ENCODE measurements around the gene BRD3.

Gene BRD3

GRCh38 chr9:134053941-134054761, 13.7 kb downstream of the BRD3 start:
- DNase-seq: no peak

GRCh38 chr9:134053401-134053871, 14.4 kb downstream of the BRD3 start:
- DNase-seq: no peak

- DNase-seq: no peak
Observed at GRCh38 chr9:134052941-134053340, 14.9 kb downstream of the BRD3 start.

GRCh38 chr9:134052491-134052890, 15.3 kb downstream of the BRD3 start:
- DNase-seq: no peak

- DNase-seq: no peak
Observed at GRCh38 chr9:134051319-134051718, 16.5 kb downstream of the BRD3 start.

- DNase-seq: no peak
Observed at GRCh38 chr9:134050726-134051125, 17.1 kb downstream of the BRD3 start.

- DNase-seq: no peak
Observed at GRCh38 chr9:134049772-134050588, 17.8 kb downstream of the BRD3 start.

GRCh38 chr9:134049236-134049635, 18.6 kb downstream of the BRD3 start:
- no peak for DNase-seq

GRCh38 chr9:134048582-134048968, 19.3 kb downstream of the BRD3 start:
- DNase-seq: no peak

- DNase-seq: no peak
Observed at GRCh38 chr9:134047868-134048581, 19.8 kb downstream of the BRD3 start.

- DNase-seq: no peak
Observed at GRCh38 chr9:134046894-134047681, 20.7 kb downstream of the BRD3 start.

GRCh38 chr9:134045841-134046544, 21.8 kb downstream of the BRD3 start:
- no peak for DNase-seq

GRCh38 chr9:134044944-134045343, 22.9 kb downstream of the BRD3 start:
- DNase-seq: no peak

GRCh38 chr9:134043531-134043988, 24.3 kb downstream of the BRD3 start:
- DNase-seq: no peak

- DNase-seq: no peak
Observed at GRCh38 chr9:134041649-134041962, 26.2 kb downstream of the BRD3 start.

- no peak for DNase-seq
Observed at GRCh38 chr9:134040781-134041648, 26.8 kb downstream of the BRD3 start.

GRCh38 chr9:134040176-134040565, 27.7 kb downstream of the BRD3 start:
- DNase-seq: no peak

GRCh38 chr9:134039386-134040175, 28.2 kb downstream of the BRD3 start:
- no peak for DNase-seq

GRCh38 chr9:134037641-134038040, 30.2 kb downstream of the BRD3 start:
- peak; percentile 53 for DNase-seq

GRCh38 chr9:134036130-134036529, 31.7 kb downstream of the BRD3 start:
- no peak for DNase-seq

Data from eye (tissue), 1 donor.